IPS-11a (cell line): ENCODE data around the gene ASB10.

Experiments used
- H3K4me3 ChIP-seq: one replicate; pipeline ENCODE4 v1.5.1; 2013; ENCODE audit warnings: low read depth, low read length, control low read depth

ASB10 gene

GRCh38 chr7:151211155-151211772 lies 24.2 kb upstream of the ASB10 start:
- H3K4me3 ChIP-seq, result no peak overlapping the region

DNA sequence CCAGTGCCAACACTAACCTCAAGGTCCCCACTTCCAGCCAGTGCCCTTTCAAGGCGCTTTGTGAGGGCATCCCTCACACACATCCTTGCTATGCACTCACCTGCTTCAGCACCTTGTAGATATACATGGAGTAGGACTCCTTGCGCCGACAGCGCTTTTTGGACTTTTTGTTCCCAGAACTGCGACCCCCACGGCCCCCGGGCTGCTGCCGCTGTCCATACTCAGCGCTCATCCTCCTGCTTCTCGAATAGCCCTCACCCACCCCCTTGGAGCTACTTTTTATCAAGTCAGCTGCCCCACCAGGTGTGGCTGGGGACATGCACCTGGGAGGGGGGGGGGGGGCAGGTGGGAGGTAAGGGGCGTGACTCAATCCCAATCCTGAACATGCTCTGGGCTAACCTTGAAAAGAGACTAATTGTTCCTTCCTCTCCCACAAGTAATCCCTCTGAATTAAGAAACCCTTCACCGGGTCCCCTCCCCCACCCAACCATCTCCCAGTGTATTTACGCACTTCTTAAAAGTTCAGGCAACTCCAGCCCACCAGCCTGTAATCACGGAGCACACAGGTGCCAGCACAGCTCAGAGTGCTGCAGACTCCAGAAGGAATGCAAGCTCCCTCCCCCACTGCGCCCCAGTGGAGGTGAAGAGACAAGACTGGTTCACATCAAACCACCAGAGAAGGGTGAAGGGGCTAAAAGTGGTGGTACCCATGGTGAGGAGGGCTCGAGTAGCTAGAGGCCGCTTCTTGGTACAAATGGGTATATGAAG lies 23.2 kb upstream of the ASB10 start, which contains the start of gene H2BK1:
Gene H2BK1 (minus strand): TSS at position 402 of the 768 bp plus-strand sequence. CDS start 170 bp downstream, at position 232.
- H3K4me3 ChIP-seq, result no peak within 1 kb of the TSS

DNA sequence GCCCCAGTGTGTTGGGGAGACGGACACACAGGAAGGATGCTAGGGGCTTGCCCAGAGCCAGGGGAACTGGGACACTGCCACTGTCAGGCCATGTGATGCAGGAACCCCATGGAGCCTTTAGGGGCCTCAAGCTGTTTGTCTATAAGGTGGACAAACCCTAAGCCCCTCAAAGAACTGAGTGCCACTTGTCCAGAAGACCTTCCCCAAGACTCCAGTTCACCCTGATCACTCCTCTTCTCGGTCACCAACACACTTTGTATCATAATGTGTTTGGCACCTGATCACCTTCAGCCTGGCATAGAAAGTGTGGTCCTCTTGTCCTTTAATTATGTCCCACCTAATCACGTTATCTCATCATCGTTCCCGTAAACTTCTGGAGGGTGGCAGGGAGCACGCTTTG lies 22.5 kb upstream of the ASB10 start:
- H3K4me3 ChIP-seq, result no peak overlapping the region

DNA sequence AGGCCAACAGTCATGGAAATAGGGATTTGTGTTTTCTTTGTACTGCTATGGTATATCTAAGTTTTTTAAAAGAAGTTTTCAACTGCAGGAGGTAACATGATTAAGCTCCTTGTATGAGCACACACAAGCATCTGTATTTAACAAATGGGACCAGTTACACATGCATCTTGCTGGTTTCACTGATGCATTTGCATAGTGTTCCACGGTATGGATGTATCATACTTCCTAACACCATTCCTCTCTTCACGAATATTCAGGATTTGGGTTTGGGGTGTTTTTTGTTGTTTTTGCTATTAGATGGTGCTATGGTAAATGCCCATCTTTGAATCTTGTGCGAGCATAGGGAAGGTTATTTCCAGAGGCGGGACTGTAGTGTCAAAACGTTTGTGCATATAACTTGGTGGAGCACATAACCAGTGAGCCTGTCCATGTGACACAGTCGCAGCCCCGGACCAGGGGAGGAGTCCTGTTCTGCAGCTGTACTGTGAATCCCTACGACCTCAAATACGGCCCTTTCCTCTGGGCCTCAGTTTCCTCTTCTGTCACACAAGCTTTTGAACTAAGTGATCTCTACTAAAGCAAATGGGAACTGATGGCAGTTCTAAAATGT lies 21.3 kb upstream of the ASB10 start:
- H3K4me3 ChIP-seq, result no peak overlapping the region

- no peak overlapping the region for H3K4me3 ChIP-seq
Observed at GRCh38 chr7:151207804-151208203, 20.8 kb upstream of the ASB10 start.

DNA sequence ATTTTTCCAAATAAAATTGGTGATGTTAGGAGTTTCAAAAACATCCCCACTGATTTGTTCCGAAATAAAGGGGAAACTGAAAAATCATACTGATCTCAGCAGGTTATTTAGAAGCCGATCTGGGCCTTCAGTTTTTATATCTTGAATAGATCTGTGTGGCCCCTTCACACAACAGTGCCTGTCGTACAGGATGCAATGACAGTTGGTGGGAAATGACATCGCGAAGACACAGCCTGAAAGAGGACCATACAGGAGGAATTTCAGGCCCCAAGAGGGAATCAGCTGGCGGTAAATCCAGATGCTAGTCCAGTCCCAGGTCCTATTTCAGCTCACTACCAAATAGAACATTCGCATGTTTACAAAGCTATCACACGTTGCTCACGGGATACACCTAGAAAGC lies 20.3 kb upstream of the ASB10 start:
- no peak overlapping the region for H3K4me3 ChIP-seq

- no peak overlapping the region for H3K4me3 ChIP-seq
Observed at GRCh38 chr7:151206914-151207313, 19.9 kb upstream of the ASB10 start.

DNA sequence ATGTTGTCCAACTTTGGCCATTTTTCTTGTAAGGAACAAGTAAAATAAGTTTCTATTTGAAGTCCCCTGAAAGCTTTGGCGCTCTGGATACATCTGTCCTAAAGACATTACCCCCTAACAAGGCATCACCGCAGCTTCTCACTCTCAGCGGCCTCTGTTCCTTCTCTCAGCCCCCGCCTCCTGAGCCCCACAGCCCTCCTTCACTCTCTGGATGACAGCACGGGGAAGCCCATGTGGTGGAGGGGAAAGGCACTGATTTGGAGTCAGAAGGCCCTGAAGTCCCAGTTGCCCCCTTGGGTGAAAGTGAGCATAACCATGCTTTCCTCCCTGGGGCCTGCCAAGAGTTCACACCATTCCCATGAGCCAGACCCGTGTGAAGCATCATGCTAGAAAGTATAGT lies 18.7 kb upstream of the ASB10 start:
- no peak overlapping the region for H3K4me3 ChIP-seq

DNA sequence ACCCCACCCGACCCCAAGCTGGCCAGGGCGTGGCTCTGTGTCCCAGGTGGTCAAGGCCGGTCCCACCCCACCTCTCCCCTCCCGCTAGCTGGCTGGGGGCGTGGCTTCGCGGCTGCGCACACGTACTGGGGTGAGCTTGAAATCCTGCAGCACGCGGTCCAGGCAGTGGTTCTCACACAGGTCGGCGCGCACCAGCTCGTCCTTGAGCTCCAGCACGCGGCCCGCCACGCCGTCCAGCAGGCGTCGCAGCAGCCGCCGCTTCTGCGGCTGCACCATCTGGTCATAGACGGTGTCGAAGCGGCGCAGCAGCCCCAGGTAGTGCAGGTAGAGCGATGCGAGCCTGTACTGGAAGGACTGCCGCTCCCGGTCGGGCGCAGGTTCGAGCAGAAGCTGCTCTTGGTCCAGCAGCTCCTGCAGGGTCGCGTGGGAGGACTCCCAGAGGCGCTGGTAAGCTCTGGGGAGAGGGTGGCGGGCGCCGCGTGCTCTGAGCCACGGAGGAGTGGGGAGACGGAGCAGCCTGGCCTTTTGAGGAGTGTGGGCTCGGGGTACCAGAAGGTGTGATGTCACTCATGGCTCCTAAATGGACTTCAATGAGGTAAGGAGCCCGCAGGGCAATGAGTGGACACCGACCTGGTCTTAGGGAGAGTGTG lies 17.5 kb upstream of the ASB10 start:
- no peak overlapping the region for H3K4me3 ChIP-seq

DNA sequence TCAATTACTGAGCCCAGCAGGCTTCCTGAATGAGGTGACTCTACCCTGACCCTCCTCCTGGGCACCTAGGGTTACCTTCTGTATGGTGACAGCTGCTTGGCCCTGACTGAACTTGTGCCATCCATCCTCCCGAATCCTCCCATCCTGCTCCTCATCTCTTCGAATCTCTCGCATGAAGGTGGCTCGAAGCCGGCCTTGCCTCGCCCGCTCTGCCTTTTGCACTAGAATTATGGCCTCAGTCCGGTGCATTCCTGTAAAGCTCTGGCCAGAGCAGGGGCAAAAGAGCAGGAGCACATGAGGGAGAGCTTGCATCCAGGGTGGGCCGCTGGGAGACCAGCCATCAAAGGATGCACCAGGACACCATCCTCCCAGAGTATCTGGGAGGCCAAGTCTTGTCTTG lies 15.8 kb upstream of the ASB10 start:
- no peak overlapping the region for H3K4me3 ChIP-seq

- H3K4me3 ChIP-seq, result no peak overlapping the region
Observed at GRCh38 chr7:151201751-151202150, 14.7 kb upstream of the ASB10 start.

DNA sequence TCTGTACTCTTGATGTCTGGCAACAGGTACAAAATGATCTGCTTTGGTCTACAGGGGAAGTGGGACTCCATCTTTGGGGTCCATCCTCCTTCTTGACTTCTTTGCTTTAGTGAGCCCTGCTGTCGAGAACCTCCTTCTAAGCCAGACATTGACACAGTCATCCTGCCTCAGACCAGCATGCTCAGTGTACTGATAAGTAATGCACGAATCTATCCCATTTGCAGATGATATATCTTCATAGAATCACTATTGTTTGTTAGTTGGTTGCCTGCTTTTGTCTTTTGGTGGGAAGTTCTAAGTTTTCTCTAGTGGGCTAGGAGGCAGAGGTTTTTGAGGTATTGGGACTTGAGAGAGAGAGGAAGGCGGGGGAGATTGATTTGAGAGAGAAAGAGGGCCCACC lies 14.3 kb upstream of the ASB10 start:
- H3K4me3 ChIP-seq, result no peak overlapping the region

DNA sequence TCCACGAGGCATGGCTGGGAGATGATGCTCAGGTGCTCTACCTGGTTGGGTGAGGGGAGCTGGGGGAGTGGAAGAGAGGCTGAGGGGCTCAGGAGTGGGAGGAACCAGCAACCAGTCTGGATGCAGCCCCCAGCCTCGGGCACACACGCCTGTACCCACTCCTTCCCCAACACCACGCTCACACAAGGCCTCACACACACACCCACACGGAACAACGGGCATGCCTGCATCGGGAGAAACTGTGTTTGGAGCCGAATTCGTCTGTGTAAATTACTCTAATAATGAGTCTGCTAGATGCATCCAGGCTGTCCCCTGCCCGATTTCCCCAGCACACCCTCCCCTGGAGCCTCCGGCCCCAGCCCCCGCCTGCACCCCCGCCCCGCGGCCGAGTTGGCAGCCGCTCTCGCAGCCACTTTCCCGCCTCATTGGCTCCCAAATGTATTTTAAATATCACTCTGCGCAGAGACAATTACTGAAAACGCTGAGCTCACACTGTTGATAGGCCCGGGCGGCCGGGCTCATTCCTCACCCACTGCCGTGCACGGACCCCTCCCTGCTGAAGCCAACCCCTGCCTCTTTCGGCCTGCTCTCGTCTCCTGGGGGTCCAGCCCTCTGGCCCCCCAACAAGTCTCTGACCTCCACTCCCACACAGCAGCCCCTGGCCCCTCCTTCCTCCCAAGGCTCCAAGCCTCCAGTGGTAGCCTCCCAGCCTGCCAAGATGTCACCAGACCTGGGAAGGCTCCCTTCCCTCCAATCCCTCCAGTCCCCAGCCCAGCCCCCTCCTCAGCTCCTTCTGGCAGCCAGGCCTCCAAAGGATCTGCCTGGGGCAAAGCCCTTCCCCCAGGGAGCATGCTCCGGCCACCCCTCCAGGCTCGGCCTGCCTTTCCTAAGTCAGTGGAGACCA lies 12.1 kb upstream of the ASB10 start:
- H3K4me3 ChIP-seq, result no peak overlapping the region

DNA sequence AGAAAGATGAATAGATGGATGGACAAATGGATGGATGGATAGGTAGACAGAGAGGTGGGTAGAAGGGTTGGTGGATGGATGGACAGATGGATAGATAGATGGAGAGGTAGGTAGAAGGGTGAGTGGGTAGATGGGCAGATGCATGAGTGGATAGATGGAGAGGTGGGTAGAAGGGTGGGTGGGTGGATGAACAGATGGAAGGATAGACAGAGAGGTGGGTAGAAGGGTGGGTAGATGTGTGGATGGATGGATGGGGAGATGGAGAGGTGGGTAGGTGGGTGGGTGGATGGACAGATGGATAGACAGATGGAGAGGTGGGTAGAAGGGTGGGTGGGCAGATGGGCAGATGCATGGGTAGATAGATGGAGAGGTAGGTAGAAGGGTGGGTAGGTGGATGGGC lies 10.9 kb upstream of the ASB10 start:
- no peak overlapping the region for H3K4me3 ChIP-seq

GRCh38 chr7:151195616-151196450 lies 8.8 kb upstream of the ASB10 start:
- H3K4me3 ChIP-seq, result no peak overlapping the region

DNA sequence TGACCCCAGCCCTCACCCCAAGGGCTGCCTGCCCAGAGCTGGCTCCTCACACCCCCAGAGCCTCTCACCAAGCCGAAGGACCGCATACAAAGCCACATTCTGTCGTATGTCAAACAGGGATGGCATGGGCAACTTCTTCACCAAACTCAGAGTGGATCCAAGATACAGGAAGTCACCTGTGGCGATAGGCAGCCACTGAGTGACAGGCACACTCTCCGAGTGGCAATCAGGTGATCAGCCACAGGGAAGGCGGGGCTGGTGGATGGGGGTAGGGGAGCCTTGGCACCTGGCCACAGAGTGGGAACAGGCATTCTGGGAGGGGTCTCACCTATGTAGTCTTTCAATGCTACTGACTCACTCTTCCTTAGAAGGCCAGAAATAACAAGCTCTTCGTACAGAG lies 7.1 kb upstream of the ASB10 start:
- H3K4me3 ChIP-seq, result no peak overlapping the region

DNA sequence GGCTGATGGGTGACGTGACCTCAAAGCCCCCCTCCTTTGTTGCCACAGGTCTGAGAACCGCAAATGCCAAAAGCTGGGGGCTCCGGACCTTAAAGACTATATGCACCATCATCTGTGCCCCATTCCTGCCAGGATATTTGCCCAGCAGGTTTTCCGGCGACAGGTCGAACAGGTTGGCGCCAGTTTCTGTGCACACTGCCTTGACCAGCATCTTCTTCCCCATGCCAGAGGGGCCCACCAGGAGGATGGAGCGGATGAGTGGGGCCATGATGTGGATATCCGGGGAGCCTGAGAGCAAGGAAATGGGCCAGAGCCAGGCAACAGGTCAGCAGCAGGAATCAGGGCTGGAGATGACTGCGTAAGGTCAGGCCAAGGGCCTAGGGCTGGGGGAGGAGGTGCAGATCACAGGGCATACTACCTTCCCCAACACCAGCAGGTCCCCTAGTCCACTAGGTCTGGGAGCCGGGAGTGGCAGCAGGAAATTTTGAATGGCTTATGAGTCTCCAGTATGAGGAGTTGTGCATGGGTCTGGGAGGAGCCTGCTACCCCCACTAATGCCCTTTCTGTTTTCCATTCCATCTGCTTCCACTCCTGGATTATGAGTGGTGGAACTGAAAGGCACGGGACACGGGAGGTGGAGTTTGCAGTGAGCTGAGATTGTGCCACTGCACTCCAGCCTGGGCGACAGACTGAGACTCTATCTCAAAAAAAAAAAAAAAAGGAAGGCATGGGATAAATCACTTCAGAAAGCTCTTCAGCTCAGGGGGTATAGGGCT lies 6.3 kb upstream of the ASB10 start:
- H3K4me3 ChIP-seq, result no peak overlapping the region

- H3K4me3 ChIP-seq, result no peak overlapping the region
Observed at GRCh38 chr7:151192002-151192539, 5.0 kb upstream of the ASB10 start.

DNA sequence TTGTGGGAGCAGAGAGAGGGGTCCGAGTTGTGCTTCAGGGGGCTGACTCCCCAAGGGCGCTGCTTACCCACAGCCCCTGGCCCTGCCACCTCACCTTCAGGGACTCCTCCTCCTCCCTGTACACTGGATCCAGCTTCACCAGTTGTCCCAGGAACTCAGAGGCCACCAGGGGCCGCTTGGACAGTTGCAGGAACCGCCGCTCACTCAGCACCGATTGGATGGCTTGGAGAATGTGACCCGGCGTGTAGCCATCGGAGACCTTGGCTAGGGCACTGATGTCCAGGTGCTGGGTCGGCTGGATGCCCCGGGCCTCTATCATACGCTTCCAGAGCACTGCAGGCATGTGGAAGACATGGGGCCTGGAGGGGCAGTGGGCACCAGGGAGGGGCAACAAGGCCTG lies 4.5 kb upstream of the ASB10 start:
- no peak overlapping the region for H3K4me3 ChIP-seq
